8988T (cell line): ENCODE data around the gene OPCML.

ENCODE experiments used
- DNase-seq: peaks from one replicate; pipeline ENCODE4 v3.0.0; 2011

OPCML gene

GRCh38 chr11:132910011-132910760 lies 622.1 kb downstream of the OPCML start:
- DNase-seq: no peak

GRCh38 chr11:132909021-132909606 lies 623.2 kb downstream of the OPCML start:
- DNase-seq: no peak

DNA sequence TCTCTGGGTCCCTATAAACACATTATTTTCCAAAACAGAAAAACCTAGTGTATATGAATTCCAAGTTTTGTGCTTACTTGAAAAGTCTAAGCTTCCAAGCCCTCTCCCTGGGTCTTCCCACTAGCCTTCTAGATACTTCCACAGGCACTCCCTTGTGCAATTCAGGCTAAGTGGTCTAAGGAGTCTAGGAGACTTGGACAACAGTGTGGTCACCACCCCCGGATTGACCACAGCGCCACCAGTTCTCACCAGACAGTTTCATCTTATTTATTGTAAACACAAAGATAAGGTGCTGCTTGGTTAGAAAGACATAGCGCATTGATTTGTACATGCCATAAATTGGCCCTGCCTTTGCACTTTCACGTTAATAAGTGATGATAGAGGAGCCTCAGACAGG lies 623.9 kb downstream of the OPCML start:
- no peak for DNase-seq

GRCh38 chr11:132907651-132908413 lies 624.5 kb downstream of the OPCML start:
- DNase-seq: no peak

- no peak for DNase-seq
Observed at GRCh38 chr11:132904607-132905006, 627.7 kb downstream of the OPCML start.

- DNase-seq: no peak
Observed at GRCh38 chr11:132904091-132904490, 628.2 kb downstream of the OPCML start.

DNA sequence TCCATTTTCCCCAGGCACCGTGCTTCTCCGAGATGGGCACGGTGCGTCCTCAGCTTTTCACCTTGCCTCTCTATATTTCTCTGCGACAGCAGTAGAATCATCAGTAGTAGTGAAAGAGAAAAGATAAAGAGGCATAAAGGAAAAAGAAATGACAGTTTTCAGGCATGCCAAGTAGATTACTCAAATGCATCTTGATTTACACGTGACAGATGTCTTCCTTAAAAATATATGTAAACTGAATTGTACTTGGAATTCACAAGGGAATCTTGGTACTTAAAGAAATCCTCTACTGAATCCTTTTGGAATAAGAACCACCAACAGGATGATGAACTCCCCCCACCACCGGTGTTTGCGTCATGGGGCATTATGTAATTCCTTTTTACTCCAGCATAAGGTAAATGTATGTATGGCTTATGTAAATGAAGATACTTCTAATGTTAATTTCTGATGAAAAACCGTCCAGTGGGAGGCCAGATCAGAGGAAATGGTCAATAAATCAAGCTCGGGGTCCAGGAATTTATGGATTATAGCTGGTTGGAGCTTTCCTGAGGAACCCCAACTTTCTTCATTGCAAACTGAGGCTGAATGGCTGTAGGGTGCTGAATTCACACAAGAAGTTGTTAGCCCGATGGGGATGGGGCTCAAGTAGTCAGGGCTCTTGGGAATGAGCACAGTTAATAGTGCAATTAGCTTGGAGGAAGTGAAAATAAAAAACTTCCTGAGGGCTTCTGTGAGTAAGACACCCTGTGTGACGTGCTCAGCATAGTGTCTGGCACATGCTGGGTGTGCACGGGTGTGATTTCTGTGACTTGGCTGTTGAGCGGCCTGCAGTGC lies 630.4 kb downstream of the OPCML start:
- DNase-seq: no peak

- DNase-seq: no peak
Observed at GRCh38 chr11:132898676-132899075, 633.6 kb downstream of the OPCML start.

DNA sequence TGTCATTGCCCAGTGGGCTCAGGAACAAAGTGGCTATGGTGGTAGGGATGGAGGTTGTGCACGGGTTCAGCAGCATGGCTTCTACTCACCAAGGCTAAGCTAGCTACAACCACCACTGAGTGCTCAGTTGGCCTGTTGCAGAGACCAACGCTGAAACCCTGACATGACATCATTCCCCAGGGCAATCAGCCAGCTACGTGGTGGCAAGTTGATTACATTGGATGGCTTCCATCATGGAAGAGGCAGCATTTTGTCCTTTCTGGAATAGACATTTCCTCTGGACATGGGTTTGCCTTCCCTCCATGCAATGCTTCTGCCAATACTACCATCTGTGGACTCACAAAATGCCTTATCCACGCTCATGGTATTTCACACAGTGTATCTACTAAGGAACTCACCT lies 634.3 kb downstream of the OPCML start:
- DNase-seq: no peak

DNA sequence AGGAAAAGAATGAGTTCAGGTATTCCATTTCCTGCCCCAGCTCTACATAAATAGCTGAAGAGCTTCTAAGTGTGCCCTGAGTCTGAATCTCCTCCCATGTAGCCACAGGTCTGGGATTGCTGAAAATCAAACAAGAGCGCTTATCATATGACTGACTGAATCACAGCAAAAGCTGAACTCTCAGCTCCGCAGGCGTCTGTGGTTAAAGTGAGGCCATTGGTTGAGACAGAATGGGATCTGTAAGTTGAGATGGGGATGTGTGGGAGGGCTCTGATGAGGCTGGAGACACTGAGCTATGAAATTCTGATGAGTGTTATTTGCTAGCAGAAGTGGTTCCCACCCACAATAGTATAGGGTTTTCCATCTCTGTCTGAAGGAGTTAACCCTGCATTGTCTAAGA lies 637.0 kb downstream of the OPCML start:
- DNase-seq: no peak

DNA sequence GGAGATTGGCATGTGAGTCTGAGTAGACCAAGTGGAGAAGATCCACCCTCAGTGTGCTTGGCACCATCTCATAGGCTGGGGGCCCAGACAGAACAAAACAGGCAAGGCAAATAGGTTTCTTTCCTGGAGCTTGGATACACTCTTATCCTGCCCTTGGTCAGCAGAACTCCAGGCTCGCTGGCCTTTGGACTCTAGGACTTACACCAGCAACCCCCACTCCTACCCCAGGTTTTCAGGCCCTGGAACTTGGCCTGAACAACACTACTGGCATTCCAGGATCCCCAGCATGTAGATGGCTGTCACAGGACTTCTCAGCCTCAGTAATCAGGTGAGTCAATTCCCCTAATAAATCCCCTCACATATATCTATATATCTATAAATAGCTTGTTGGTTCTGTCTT lies 637.7 kb downstream of the OPCML start:
- no peak for DNase-seq

GRCh38 chr11:132892876-132893275 lies 639.4 kb downstream of the OPCML start:
- no peak for DNase-seq

GRCh38 chr11:132888226-132888625 lies 644.1 kb downstream of the OPCML start:
- DNase-seq: no peak

DNA sequence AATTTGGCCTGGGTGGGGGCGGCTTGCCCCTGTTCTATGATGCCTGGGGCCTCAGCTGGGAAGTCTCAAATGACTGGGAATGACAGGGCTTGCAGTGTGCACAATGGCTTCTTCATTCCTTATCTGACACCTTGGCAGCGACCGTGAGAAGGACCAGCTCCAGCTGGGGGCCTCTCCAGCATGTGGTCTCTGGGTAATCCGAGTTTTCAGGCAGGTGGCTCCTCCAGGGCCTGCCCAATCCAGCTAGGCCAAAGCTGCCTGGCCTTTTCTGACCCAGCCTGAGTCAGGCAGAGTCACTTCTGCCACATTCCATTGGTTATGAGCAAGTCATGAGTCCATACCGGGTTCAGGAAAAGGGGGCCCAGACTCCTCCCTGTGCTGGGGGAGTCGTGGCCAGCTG lies 646.0 kb downstream of the OPCML start:
- no peak for DNase-seq

DNA sequence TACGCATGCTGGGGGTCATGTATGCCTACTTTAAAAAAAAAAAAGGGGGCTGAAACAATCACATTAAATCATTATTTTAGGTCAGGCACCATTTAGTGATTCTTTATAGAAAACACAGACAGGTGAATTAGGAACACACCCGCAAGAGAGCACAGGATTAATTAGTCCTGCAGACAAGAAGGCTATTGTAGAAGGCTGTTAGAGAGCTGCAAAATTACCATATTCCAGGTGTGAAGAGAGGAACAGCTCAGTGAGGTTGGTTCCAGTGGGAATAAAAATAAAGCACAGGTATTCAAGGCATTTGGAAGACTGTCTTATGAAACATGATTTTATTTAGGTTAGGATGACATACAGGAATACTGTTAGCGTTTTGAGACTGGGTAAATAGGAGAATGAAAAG lies 649.1 kb downstream of the OPCML start:
- no peak for DNase-seq

DNA sequence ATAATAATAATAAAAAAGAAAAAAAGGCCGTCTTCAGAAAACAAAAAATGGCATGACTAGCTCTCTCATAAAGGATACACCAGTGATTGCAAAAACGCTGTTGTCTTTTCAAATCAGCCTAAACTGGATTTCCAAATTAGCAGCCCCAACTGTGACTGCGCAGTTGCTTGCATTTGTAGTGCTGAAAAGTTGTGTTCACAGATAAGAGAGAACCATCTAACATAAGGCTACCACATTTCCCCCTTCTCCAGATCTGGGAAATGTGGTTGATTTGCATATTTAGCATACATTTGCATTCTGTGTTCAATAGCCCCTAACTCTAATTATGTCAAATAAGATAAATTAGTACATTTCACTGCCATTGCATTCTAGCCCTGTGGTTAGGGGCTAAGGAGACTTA lies 650.7 kb downstream of the OPCML start:
- no peak for DNase-seq

DNA sequence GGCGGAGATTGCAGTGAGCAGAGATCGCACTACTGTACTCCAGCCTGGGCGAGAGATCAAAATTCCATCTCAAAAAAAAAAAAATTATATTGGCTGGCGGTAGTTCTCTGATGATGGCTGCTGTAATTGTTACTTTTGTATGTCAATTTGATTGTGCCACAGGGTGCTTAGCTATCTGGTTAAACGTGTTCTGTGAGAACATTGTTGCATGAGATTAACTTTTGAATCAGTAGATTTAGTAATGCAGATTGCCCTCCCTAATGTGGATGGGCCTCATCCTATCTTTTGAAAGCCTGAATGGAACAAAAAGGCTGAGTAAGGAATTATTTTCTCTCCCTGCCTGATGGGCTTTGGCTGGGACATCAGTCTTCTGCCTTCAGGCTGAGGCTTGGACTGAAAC lies 654.2 kb downstream of the OPCML start:
- DNase-seq: no peak

- no peak for DNase-seq
Observed at GRCh38 chr11:132876705-132877104, 655.6 kb downstream of the OPCML start.

DNA sequence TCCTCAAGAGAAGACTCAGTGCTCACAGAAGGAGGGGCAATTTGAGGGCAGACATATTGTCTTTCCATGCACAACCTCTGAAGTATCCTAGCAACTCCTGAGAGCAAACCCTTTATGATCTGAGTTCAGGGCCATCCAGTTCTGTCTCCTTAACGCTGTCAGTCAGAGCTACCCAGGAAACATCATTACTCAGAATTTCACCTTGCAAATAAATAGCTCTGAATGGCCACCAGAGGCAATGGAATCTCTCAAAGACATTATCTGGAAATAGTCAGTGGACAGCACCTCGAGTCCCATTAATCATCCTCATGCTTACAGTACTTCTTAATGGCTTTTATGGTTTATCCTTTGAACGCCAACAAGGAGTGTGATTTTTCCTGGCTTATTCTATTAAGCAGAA lies 656.1 kb downstream of the OPCML start:
- DNase-seq: no peak

DNA sequence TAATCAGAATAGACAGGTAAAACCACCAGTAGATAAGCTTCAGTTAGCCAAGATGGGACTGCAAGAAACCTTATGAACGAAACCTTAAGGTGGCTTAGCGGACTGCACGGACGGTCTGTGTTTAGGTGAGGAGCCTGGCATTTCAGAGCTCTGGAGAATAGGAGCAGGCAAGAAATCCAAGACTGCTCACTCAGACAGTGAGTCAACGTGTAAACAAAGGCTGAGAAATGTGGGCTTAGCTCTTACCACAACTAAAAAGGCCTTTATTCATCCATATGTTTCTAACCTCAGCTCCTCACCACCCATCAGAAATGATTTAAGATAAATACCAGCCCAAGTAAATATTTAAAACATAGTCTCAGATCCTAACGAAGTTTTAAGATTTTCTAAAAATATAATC lies 657.7 kb downstream of the OPCML start:
- DNase-seq: no peak

DNA sequence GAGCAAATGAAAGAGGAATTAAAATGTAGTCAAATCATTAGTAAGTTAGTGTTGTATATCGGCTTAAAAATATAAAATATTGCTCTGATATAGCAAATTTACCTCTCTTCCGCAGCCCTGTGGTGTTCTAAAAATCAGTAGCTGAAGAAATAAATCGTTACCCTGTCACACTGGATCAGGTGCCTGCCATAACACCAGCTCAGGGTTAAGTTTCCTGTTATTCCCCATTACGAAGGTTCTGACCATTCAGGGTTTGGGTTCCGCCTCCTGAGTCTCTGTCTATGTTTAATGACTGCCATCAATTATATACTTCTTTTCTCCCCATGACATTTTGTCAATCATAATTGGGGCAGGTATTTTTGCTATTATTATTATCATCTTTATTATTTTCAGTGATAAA lies 658.5 kb downstream of the OPCML start:
- no peak for DNase-seq

DNA sequence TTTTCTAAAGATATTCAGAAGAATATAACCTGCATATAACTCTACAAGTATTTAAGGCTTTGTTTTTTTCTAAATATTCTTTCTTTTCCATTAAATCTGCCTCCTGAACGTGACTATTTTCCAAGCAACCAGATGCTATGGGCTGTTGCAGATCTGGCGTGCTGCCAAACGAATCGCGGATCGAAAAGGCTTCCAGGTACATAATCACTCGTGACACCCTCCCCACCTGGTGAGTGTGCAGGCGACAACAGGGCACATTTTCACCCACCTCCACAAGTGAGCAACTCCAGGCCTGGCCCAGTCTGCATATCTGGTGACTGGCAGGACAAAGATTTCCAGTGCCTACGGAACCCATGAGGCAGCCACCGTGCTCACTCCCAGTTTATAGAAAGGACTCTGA lies 660.1 kb downstream of the OPCML start:
- no peak for DNase-seq
